GM19043 (cell line): Measurements from ENCODE around the gene SQSTM1.

Experiments
- ATAC-seq: cut with Tn5 transposase; IDR thresholded peaks from one replicate; pipeline ENCODE4 v1.9.1; 2021; ENCODE audit warnings: low read depth; ENCODE audit not compliant: unreplicated experiment

Gene SQSTM1

GRCh38 chr5:179887095-179887494 is 66.4 kb downstream of the SQSTM1 start:
- ATAC-seq = no peak
